ENCODE results near the gene FDPS. TPM values are rescaled to one million over a fixed set of nuclear protein-coding genes. Genes with fewer than 3 reads are reported as not detected.
"Not testable (repeated sequence)": the region's sequence is repeated elsewhere in the genome, so short reads cannot be mapped to it uniquely, and the experiment has no call there.

FDPS gene
- total and polyA plus RNA-seq, 2 donors (not counting 3 experiments of a cell fraction or from before 2014, with no cell fraction given) = 630 to 646 TPM

GRCh38 chr1:155327981-155328380 is 19.3 kb downstream of the FDPS start:
- Histone ChIP-seq H3K4me2 (ENCODE audit: insufficient read depth, low read length) (no peak overlapping the region), H3K36me3 (ENCODE audit: control insufficient read depth in 2 of 2, extremely low read depth in 1 of 2, insufficient read depth in 2 of 2, low read length in 2 of 2) (peaks cover 2 to 21% of the 10 kb centered on the region in 2 experiments), H3K27me3 (ENCODE audit: control insufficient read depth in 2 of 2, insufficient read depth in 2 of 2, low read length in 2 of 2) (no peaks in the 10 kb centered on the region), H3K27ac (ENCODE audit: insufficient read depth, low read depth, low read length) (no peak overlapping the region), H2AFZ (ENCODE audit: low read depth, low read length) (no peak overlapping the region), H4K20me1 (replicated peaks; ENCODE audit: control insufficient read depth, extremely low read depth, insufficient read depth, low read length) (no peaks in the 10 kb centered on the region), H3K79me2 (ENCODE audit: control insufficient read depth, insufficient read depth, low read length) (no peaks in the 10 kb centered on the region), H3K9me3 (replicated peaks; ENCODE audit: control insufficient read depth, insufficient read depth, low read length) (no peaks in the 10 kb centered on the region), H3K9ac (replicated peaks; ENCODE audit: extremely low read depth, insufficient read depth, low read length) (no peak overlapping the region), H3K4me3 (replicated peaks in 1 of 3; ENCODE audit: insufficient read depth in 1 of 3, low read depth in 1 of 3, low read length in 3 of 3) (no peak overlapping the region), H3K4me1 (ENCODE audit: control insufficient read depth, extremely low read depth, insufficient read depth, low read length) (peaks cover 10% of the 10 kb centered on the region), H3K9me1 (replicated peaks; ENCODE audit: control insufficient read depth, extremely low read depth, insufficient read depth, low read length) (no peaks in the 10 kb centered on the region)
- FAIRE-seq = no peak
- DNase-seq (ENCODE audit: low read depth, low spot score) = no peak
- TF ChIP-seq MYC (IDR thresholded peaks at IDR 0.05; ENCODE audit: low read depth, low read length) (no peak), GATA2 (IDR thresholded peaks at IDR 0.05; ENCODE audit: insufficient read depth, insufficient read length, low read depth, low read length) (no peak), FOS (IDR thresholded peaks at IDR 0.05; ENCODE audit: borderline replicate concordance, insufficient read depth, low read length) (no peak), POLR2A (IDR thresholded peaks at IDR 0.05; ENCODE audit: low read depth, low read length) (no peak), POLR2AphosphoS5 (IDR thresholded peaks at IDR 0.05; ENCODE audit: insufficient read depth, low read depth, low read length) (no peak), CTCF (IDR thresholded peaks at IDR 0.05; ENCODE audit: extremely low read depth in 1 of 2, insufficient read depth in 1 of 2, low read depth in 1 of 2, low read length in 2 of 2) (no peak), JUN (IDR thresholded peaks at IDR 0.05; ENCODE audit: borderline replicate concordance, insufficient read depth, insufficient read length, low read depth) (no peak)
- TF ChIP-seq, protein P1, sequence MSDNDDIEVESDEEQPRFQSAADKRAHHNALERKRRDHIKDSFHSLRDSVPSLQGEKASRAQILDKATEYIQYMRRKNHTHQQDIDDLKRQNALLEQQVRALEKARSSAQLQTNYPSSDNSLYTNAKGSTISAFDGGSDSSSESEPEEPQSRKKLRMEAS (IDR thresholded peaks at IDR 0.05; ENCODE audit: insufficient read depth, insufficient read length) = no peak
- CTCF ChIA-PET = interaction anchor here (1.0 kb wide), 1 partner anchor 77 kb away, joined by 3 read pairs; no protein-coding TSS in a partner anchor
- BruUV-seq (replicated peaks) = no TSS peak
- intact Hi-C loops (cut with micrococcal nuclease) = no loop called here
- dilution Hi-C loops (cut with MboI; ENCODE audit: extremely low pct_ligation_motif_present, low sequenced_read_pairs) = no loop called here
- POLR2A ChIA-PET = interaction anchor here (0.7 to 1.3 kb wide), 2 partner anchors 11 to 36 kb away, joined by 5 read pairs; no protein-coding TSS in a partner anchor

DNA sequence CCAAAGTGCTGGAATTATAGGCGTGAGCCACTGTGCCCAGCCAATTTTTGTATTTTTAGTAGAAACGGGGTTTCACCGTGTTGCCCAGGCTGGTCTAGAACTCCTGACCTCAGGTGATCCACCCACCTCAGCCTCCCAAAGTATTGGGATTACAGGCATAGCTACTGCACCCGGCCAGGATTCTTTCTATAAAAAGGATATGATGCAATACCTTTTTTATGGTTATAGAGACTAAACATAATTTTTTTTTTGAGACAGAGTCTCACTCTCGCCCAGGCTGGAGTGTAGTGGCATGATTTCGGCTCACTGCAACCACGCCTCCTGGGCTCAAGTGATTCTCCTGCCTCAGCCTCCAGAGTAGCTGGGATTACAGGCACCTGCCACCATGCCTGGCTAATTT is 20.2 kb downstream of the FDPS start:
- ChIA-PET CTCF (interaction anchor here (1.0 kb wide), 1 partner anchor 78 kb away, joined by 3 read pairs; no protein-coding TSS in a partner anchor), POLR2A (interaction anchor here (1.3 kb wide), 1 partner anchor 10 kb away, joined by 5 read pairs; no protein-coding TSS in a partner anchor)

More for the DNA sequence above, 20.2 kb downstream of the FDPS start:
- H3K79me2 ChIP-seq (ENCODE audit: control insufficient read depth, insufficient read depth, low read length); H3K4me3 ChIP-seq (replicated peaks in 1 of 3; ENCODE audit: insufficient read depth in 1 of 3, low read depth in 1 of 3, low read length in 3 of 3); H4K20me1 ChIP-seq (replicated peaks; ENCODE audit: control insufficient read depth, extremely low read depth, insufficient read depth, low read length); H3K27me3 ChIP-seq (ENCODE audit: control insufficient read depth in 2 of 2, insufficient read depth in 2 of 2, low read length in 2 of 2); H3K4me1 ChIP-seq (ENCODE audit: control insufficient read depth, extremely low read depth, insufficient read depth, low read length); H3K4me2 ChIP-seq (ENCODE audit: insufficient read depth, low read length); H3K9me1 ChIP-seq (replicated peaks; ENCODE audit: control insufficient read depth, extremely low read depth, insufficient read depth, low read length); BruUV-seq (replicated peaks); intact Hi-C loops (cut with micrococcal nuclease); H3K9me3 ChIP-seq (replicated peaks; ENCODE audit: control insufficient read depth, insufficient read depth, low read length); FAIRE-seq; DNase-seq (ENCODE audit: low read depth, low spot score); H3K9ac ChIP-seq (replicated peaks; ENCODE audit: extremely low read depth, insufficient read depth, low read length); H3K27ac ChIP-seq (ENCODE audit: insufficient read depth, low read depth, low read length); dilution Hi-C loops (cut with MboI; ENCODE audit: extremely low pct_ligation_motif_present, low sequenced_read_pairs); H2AFZ ChIP-seq (ENCODE audit: low read depth, low read length): not testable (repeated sequence)
- H3K36me3 ChIP-seq (ENCODE audit: control insufficient read depth in 2 of 2, extremely low read depth in 1 of 2, insufficient read depth in 2 of 2, low read length in 2 of 2) = peaks cover 2 to 21% of the 10 kb centered on the region in 2 experiments

All from endothelial cell of umbilical vein (primary cell).